ENCODE measurements around the gene IGSF21. TPM values are rescaled to one million over a fixed set of nuclear protein-coding genes. Genes with fewer than 3 reads are reported as not detected.

The IGSF21 gene
- total and polyA plus RNA-seq, 10 of the 15 experiments (the other 5 are each of a cell fraction or from before 2014, with no cell fraction given) = 0.03 to 0.49 TPM; not detected in 8

GRCh38 chr1:18422954-18423353 lies 315.4 kb downstream of the IGSF21 start:
- no peak for TF ChIP-seq EZH2 (IDR thresholded peaks at IDR 0.05; ENCODE audit: borderline replicate concordance, control insufficient read depth, low read depth, low read length)
- no peak for TF ChIP-seq SP1 (IDR thresholded peaks at IDR 0.05; ENCODE audit: low read depth, low read length)
- no peak for TF ChIP-seq RFX5 (IDR thresholded peaks at IDR 0.05; ENCODE audit: low read depth, low read length)
- TF ChIP-seq NRF1 (conservative IDR thresholded peaks at IDR 0.05; ENCODE audit: low read depth, low read length) = no peak
- TF ChIP-seq REST (IDR thresholded peaks at IDR 0.05; ENCODE audit: low read depth, low read length) = no peak
- TF ChIP-seq CBFB (IDR thresholded peaks at IDR 0.05; ENCODE audit: low read depth) = no peak
- no peak for TF ChIP-seq SUZ12 (IDR thresholded peaks at IDR 0.05; ENCODE audit: unreplicated experiment)
- no peak for TF ChIP-seq MYC (IDR thresholded peaks at IDR 0.05; ENCODE audit: insufficient read depth, insufficient read length, insufficient replicate concordance, low read length, severe bottlenecking)
- no peak for TF ChIP-seq IKZF1 (conservative IDR thresholded peaks at IDR 0.05)
- TF ChIP-seq HDAC2 (IDR thresholded peaks at IDR 0.05) = no peak
- no peak for TF ChIP-seq FOXM1 (IDR thresholded peaks at IDR 0.05; ENCODE audit: low read depth, low read length)
- no peak for TF ChIP-seq POLR2AphosphoS2 (IDR thresholded peaks at IDR 0.05; ENCODE audit: low read depth, low read length)
- Histone ChIP-seq H3K36me3 (ENCODE audit: control insufficient read depth in 2 of 2, insufficient read depth in 2 of 2, low read length in 1 of 2) (no peaks in the 10 kb centered on the region), H2AFZ (ENCODE audit: control insufficient read depth, low read depth, low read length) (no peak overlapping the region), H4K20me1 (ENCODE audit: control insufficient read depth, insufficient read depth) (no peaks in the 10 kb centered on the region), H3K4me3 (no peak overlapping the region), H3K27ac (ENCODE audit: control insufficient read depth, insufficient read depth) (no peak overlapping the region), H3K4me1 (ENCODE audit: control insufficient read depth, insufficient read depth, low read length) (no peaks in the 10 kb centered on the region), H3K27me3 (replicated peaks in 1 of 2; ENCODE audit: control insufficient read depth in 2 of 2, insufficient read depth in 2 of 2, low read length in 1 of 2) (no peaks in the 10 kb centered on the region), H3K9ac (ENCODE audit: control insufficient read depth, insufficient read depth, low read length) (no peak overlapping the region), H3K79me2 (ENCODE audit: control insufficient read depth, insufficient read depth, low read length) (no peaks in the 10 kb centered on the region), H3K4me2 (ENCODE audit: control insufficient read depth, insufficient read depth) (no peak overlapping the region), H3K9me3 (replicated peaks; ENCODE audit: control insufficient read depth, insufficient read depth, low read length) (no peaks in the 10 kb centered on the region; the same call in 2 of the 3 replicates)
- in situ Hi-C loops (cut with MboI) = no loop called here
- no peak for ATAC-seq
- ChIA-PET CTCF (no interaction called here), SMC1A (ENCODE audit: uncharacterized antibody, unreplicated experiment) (no interaction called here), POLR2A (no interaction called here), RAD21 (ENCODE audit: unreplicated experiment) (no interaction called here)
- intact Hi-C loops (cut with micrococcal nuclease; ENCODE audit: unreplicated experiment) = no loop called here
- BruUV-seq (replicated peaks) = no TSS peak
- no peak for DNase-seq (ENCODE audit: low read depth, low spot score)
- FAIRE-seq = no peak
- WGBS (ENCODE audit: insufficient coverage, insufficient replicate concordance, low lambda C conversion rate, missing lambda C conversion rate) = 30% methylated on average over 5 of the region's 5 CpGs

Measured in GM12878 (cell line).